Fibroblast of pulmonary artery (primary cell): Measurements from ENCODE around the gene PARD3.
"Not testable (repeated sequence)": the region's sequence is repeated elsewhere in the genome, so short reads cannot be mapped to it uniquely, and the experiment has no call there.

Source experiments
- DNase-seq: peaks from one replicate; pipeline ENCODE4 v3.0.0-alpha.2; 2010; ENCODE audit warnings: low read depth
- H3K4me3 ChIP-seq: replicated peaks from 2 replicates; pipeline ENCODE4 v1.5.1; 2011; ENCODE audit warnings: low read depth, mild to moderate bottlenecking, control low read depth, low read length, moderate library complexity
- CTCF ChIP-seq: IDR thresholded peaks from 2 replicates; pipeline ENCODE4 v1.5.1; 2011; ENCODE audit warnings: mild to moderate bottlenecking, control low read depth, low read length, inconsistent platforms; ENCODE audit errors: missing control alignments

PARD3 gene

GRCh38 chr10:34074051-34074450 is 741.0 kb downstream of the PARD3 start:
- H3K4me3 ChIP-seq: no peak overlapping the region
- DNase-seq: no peak
- no peak for TF ChIP-seq CTCF

- H3K4me3 ChIP-seq, DNase-seq: not testable (repeated sequence)
Observed at GRCh38 chr10:34067741-34068140, 747.4 kb downstream of the PARD3 start.

GRCh38 chr10:34063592-34063991 is 751.5 kb downstream of the PARD3 start:
- DNase-seq: no peak
- TF ChIP-seq CTCF: no peak
- H3K4me3 ChIP-seq: no peak overlapping the region

GRCh38 chr10:34061841-34062240 is 753.3 kb downstream of the PARD3 start:
- no peak for DNase-seq

More at GRCh38 chr10:34061841-34062240, 753.3 kb downstream of the PARD3 start:
- no peak for TF ChIP-seq CTCF
- no peak overlapping the region for H3K4me3 ChIP-seq
